Fibroblast of lung (primary cell): ENCODE results near the gene PCDHGA1. TPM values are rescaled to one million over a fixed set of nuclear protein-coding genes. Genes with fewer than 3 reads are reported as not detected.

Experiments used
- DNase-seq, 2 donors: peaks; one replicate each; pipeline versions ENCODE4 v3.0.0 to v3.0.0-alpha.2; 2010; ENCODE audit warnings: low read depth in 2 of 2
- H2AFZ ChIP-seq: 2 replicates; pipeline ENCODE4 v1.5.1; 2012; ENCODE audit warnings: low read length, control low read depth, inconsistent platforms
- H3K27ac ChIP-seq: 2 replicates; pipeline ENCODE4 v1.5.1; 2011; ENCODE audit warnings: low read length, control low read depth; ENCODE audit not compliant: insufficient read depth
- H3K27me3 ChIP-seq: 2 replicates; pipeline ENCODE4 v1.5.1; 2011; ENCODE audit warnings: mild to moderate bottlenecking, low read length; ENCODE audit not compliant: control insufficient read depth, insufficient read depth
- H3K36me3 ChIP-seq: 2 replicates; pipeline ENCODE4 v1.5.1; 2011; ENCODE audit warnings: low read length; ENCODE audit not compliant: control insufficient read depth, insufficient read depth
- H3K4me1 ChIP-seq: 2 replicates; pipeline ENCODE4 v1.5.1; 2011; ENCODE audit warnings: low read length; ENCODE audit not compliant: control insufficient read depth, insufficient read depth; ENCODE audit errors: extremely low read depth
- H3K4me2 ChIP-seq: 2 replicates; pipeline ENCODE4 v1.5.1; 2011; ENCODE audit warnings: low read length, control low read depth; ENCODE audit not compliant: insufficient read depth; ENCODE audit errors: extremely low read depth
- H3K4me3 ChIP-seq, 4 experiments: fragments of 200-600 bp in 1 of 4; sonication (generic) in 1 of 4; replicated peaks in 1 of 4; 2 replicates each; pipeline ENCODE4 v1.5.1; 2011 to 2016; ENCODE audit warnings: low read length in 4 of 4, low read depth in 3 of 4, mild to moderate bottlenecking in 3 of 4, control low read depth in 2 of 4, inconsistent platforms in 1 of 4, mixed read lengths in 1 of 4; ENCODE audit not compliant: insufficient read depth in 1 of 4; ENCODE audit errors: control extremely low read depth in 1 of 4
- H3K79me2 ChIP-seq: 2 replicates; pipeline ENCODE4 v1.5.1; 2012; ENCODE audit warnings: mild to moderate bottlenecking, low read length, inconsistent platforms; ENCODE audit not compliant: control insufficient read depth, insufficient read depth
- H3K9ac ChIP-seq: 2 replicates; pipeline ENCODE4 v1.5.1; 2011; ENCODE audit warnings: mild to moderate bottlenecking, low read length, control low read depth; ENCODE audit not compliant: insufficient read depth
- H3K9me3 ChIP-seq: 2 replicates; pipeline ENCODE4 v1.5.1; 2012; ENCODE audit warnings: low read depth, low read length; ENCODE audit not compliant: control insufficient read depth, insufficient read depth
- H4K20me1 ChIP-seq: 2 replicates; pipeline ENCODE4 v1.5.1; 2011; ENCODE audit warnings: low read length; ENCODE audit not compliant: control insufficient read depth, insufficient read depth; ENCODE audit errors: extremely low read depth
- EZH2 ChIP-seq: IDR thresholded peaks from 2 replicates; pipeline ENCODE4 v1.5.1; 2012; ENCODE audit warnings: low read length, control low read depth, mild to moderate bottlenecking; ENCODE audit errors: missing control alignments
- polyA plus RNA-seq, 2 donors: library from polyadenylated mRNA; depleted of rRNA in 1 of 2; stranded (reverse) in 1 of 2; unstranded in 1 of 2; fragments of >200 nt; gene quantifications; 2 replicates each; pipeline ENCODE4 v1.2.1, GENCODE V29; 2011 to 2012; ENCODE audit warnings: missing spikeins in 1 of 2
- total RNA-seq: library from RNA; depleted of rRNA; stranded (reverse); fragments of >200 nt; gene quantifications from 2 replicates; pipeline ENCODE4 v1.2.1, GENCODE V29; 2014
- TF ChIP-seq, protein P1 (sequence below), 2 donors: IDR thresholded peaks in 1 of 2; conservative IDR thresholded peaks in 1 of 2; 1 replicate in 1 of 2; 2 replicates in 1 of 2; pipeline ENCODE4 v1.5.1; 2011 to 2012; ENCODE audit warnings: low read length in 2 of 2, control low read depth in 1 of 2, inconsistent platforms in 1 of 2, low read depth in 1 of 2, mild to moderate bottlenecking in 1 of 2

Gene PCDHGA1
- total and polyA plus RNA-seq, 2 donors (not counting 1 experiment from before 2014, with no cell fraction given) = 1.6 to 1.8 TPM

DNA sequence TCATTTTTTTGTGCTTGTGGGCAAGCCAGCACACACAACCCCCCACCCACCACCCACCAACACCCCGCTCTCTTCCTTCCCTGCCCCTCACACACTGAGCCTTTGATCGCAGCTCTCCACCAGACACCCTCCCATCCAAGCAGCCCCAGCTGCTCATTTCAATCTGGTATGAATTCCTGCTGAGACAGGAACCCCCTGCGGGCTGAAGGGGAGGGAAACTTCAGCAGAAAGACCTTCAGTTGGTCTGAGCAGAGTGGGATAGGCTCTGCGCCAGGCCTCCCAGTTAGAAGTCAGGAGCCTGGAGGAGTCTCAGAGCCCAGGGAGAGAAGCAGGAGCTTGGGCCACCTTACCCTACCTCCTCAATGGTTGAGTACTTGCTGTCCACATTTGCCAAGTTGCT, 165.7 kb downstream of the PCDHGA1 start:
- no peaks in the 10 kb centered on the region for H3K9me3 ChIP-seq
- H2AFZ ChIP-seq = no peak overlapping the region
- TF ChIP-seq EZH2 = no peak
- TF ChIP-seq, protein P1, sequence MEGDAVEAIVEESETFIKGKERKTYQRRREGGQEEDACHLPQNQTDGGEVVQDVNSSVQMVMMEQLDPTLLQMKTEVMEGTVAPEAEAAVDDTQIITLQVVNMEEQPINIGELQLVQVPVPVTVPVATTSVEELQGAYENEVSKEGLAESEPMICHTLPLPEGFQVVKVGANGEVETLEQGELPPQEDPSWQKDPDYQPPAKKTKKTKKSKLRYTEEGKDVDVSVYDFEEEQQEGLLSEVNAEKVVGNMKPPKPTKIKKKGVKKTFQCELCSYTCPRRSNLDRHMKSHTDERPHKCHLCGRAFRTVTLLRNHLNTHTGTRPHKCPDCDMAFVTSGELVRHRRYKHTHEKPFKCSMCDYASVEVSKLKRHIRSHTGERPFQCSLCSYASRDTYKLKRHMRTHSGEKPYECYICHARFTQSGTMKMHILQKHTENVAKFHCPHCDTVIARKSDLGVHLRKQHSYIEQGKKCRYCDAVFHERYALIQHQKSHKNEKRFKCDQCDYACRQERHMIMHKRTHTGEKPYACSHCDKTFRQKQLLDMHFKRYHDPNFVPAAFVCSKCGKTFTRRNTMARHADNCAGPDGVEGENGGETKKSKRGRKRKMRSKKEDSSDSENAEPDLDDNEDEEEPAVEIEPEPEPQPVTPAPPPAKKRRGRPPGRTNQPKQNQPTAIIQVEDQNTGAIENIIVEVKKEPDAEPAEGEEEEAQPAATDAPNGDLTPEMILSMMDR (conservative IDR thresholded peaks at IDR 0.05 in 1 of 2, IDR thresholded peaks at IDR 0.05 in 1 of 2; ENCODE audit: low read depth in 1 of 2, low read length in 2 of 2) = no peak
- H3K27me3 ChIP-seq = no peaks in the 10 kb centered on the region
- peak in 1 of 2 donors; percentile 65 for DNase-seq
- no peak overlapping the region for H3K4me3 ChIP-seq
- no peaks in the 10 kb centered on the region for H4K20me1 ChIP-seq
- peaks cover 9% of the 10 kb centered on the region for H3K4me1 ChIP-seq
- no peak overlapping the region for H3K9ac ChIP-seq
- no peak overlapping the region for H3K27ac ChIP-seq
- peaks cover 7% of the 10 kb centered on the region for H3K79me2 ChIP-seq
- H3K4me2 ChIP-seq = no peak overlapping the region
- peaks cover 15% of the 10 kb centered on the region for H3K36me3 ChIP-seq

DNA sequence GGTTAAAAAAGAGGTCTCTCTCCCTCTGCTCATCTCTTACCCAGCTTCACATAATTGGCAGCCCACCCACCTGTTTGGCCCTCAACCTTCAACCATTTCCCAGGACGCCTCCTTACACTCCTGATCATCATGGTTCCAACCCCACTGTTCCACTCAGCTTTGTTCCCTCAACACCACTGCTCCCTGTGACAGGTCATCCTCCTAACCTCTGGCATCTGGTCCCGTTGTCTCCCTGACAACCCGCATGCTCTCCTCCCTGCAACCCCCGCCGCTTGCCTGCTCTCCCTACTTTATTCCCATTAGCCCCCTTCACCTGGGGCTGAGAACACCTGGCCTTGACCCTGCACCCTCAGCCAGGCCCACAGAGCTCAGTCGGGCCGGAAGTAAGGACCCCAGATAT, 171.4 kb downstream of the PCDHGA1 start:
- H2AFZ ChIP-seq = no peak overlapping the region
- H3K27ac ChIP-seq = no peak overlapping the region
- peaks cover 7% of the 10 kb centered on the region for H3K36me3 ChIP-seq
- no peak for DNase-seq
- H3K9ac ChIP-seq = no peak overlapping the region
- no peaks in the 10 kb centered on the region for H4K20me1 ChIP-seq
- no peaks in the 10 kb centered on the region for H3K9me3 ChIP-seq
- H3K4me2 ChIP-seq = no peak overlapping the region
- no peaks in the 10 kb centered on the region for H3K27me3 ChIP-seq
- TF ChIP-seq, protein P1 (conservative IDR thresholded peaks at IDR 0.05 in 1 of 2, IDR thresholded peaks at IDR 0.05 in 1 of 2; ENCODE audit: low read depth in 1 of 2, low read length in 2 of 2) = no peak
- TF ChIP-seq EZH2 = no peak
- no peak overlapping the region for H3K4me3 ChIP-seq
- peaks cover 2% of the 10 kb centered on the region for H3K4me1 ChIP-seq
- no peaks in the 10 kb centered on the region for H3K79me2 ChIP-seq

DNA sequence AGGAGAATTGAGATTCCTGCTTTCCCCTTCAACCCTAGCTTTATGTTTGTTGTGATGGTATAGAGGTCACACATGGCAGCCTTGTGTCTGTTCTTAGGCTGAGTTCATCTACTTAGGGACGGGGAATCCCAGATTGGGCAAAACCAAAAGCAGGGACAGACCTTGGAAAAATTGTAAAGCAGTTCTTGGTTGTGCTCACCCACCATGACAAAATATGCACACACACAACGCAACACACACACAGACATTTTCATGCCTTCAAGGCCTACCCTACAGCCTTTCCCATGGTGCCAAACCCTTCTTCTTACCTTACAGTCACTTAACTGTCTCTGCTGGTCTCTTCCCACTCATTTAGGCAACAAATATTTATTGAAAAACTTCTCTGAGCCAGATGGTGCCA, 173.4 kb downstream of the PCDHGA1 start:
- Histone ChIP-seq H3K4me3 (no peak overlapping the region), H4K20me1 (no peaks in the 10 kb centered on the region), H3K9me3 (no peaks in the 10 kb centered on the region), H3K4me2 (no peak overlapping the region), H2AFZ (no peak overlapping the region), H3K36me3 (peaks cover 7% of the 10 kb centered on the region), H3K4me1 (peaks cover 17% of the 10 kb centered on the region), H3K27ac (no peak overlapping the region), H3K9ac (no peak overlapping the region), H3K79me2 (no peaks in the 10 kb centered on the region), H3K27me3 (no peaks in the 10 kb centered on the region)
- TF ChIP-seq EZH2 = no peak
- TF ChIP-seq, protein P1 (conservative IDR thresholded peaks at IDR 0.05 in 1 of 2, IDR thresholded peaks at IDR 0.05 in 1 of 2; ENCODE audit: low read depth in 1 of 2, low read length in 2 of 2) = no peak
- DNase-seq = no peak
